Astrocyte of the spinal cord (primary cell): ENCODE data around the gene FGD3.

Experiments used
- DNase-seq: peaks from one replicate; pipeline ENCODE4 v3.0.0; 2011; ENCODE audit warnings: low read depth, low spot score
- H3K4me3 ChIP-seq: 2 replicates; pipeline ENCODE4 v1.5.1; 2011; ENCODE audit warnings: low read depth, mild to moderate bottlenecking, low read length, moderate library complexity
- in situ Hi-C: cut with HindIII; loops from 2 replicates; pipeline ENCODE4 v1.10.0; 2017; ENCODE audit warnings: low sequenced_read_pairs
- TF ChIP-seq, protein P1 (sequence below): IDR thresholded peaks from 2 replicates; pipeline ENCODE4 v1.5.1; 2012; ENCODE audit warnings: low read depth, mild to moderate bottlenecking, low read length, inconsistent platforms

Gene FGD3

DNA sequence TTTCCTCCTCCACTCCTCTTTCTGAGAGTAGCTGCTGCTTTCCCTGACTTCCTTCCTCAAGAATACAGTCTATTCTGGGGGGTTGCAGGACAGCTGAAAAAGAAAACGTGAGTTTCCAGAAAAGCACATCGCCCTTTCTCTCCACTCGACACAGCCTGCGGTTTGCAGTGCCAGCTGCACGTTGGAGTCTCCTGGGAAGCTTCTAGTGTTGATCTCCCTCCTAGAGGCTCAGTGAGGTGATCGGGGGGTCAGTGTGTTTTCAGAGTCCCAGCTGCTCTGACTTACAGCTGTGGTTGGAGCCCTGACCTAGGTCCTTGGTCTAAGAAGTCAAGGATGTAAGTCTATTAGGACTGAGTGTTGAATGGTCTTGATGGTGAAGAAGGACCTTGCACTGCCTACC lies 86.2 kb downstream of the FGD3 start:
- no peak for DNase-seq
- in situ Hi-C loops, result no loop called here
- TF ChIP-seq, protein P1, sequence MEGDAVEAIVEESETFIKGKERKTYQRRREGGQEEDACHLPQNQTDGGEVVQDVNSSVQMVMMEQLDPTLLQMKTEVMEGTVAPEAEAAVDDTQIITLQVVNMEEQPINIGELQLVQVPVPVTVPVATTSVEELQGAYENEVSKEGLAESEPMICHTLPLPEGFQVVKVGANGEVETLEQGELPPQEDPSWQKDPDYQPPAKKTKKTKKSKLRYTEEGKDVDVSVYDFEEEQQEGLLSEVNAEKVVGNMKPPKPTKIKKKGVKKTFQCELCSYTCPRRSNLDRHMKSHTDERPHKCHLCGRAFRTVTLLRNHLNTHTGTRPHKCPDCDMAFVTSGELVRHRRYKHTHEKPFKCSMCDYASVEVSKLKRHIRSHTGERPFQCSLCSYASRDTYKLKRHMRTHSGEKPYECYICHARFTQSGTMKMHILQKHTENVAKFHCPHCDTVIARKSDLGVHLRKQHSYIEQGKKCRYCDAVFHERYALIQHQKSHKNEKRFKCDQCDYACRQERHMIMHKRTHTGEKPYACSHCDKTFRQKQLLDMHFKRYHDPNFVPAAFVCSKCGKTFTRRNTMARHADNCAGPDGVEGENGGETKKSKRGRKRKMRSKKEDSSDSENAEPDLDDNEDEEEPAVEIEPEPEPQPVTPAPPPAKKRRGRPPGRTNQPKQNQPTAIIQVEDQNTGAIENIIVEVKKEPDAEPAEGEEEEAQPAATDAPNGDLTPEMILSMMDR, result no peak
- no peak overlapping the region for H3K4me3 ChIP-seq

- TF ChIP-seq, protein P1, result no peak
- no peak overlapping the region for H3K4me3 ChIP-seq
- DNase-seq, result no peak
- in situ Hi-C loops, result no loop called here
These were observed 87.9 kb downstream of the FGD3 start for GRCh38 chr9:93035106-93035660.

GRCh38 chr9:93035821-93036351 lies 88.6 kb downstream of the FGD3 start:
- in situ Hi-C loops, result no loop called here
- H3K4me3 ChIP-seq, result no peak overlapping the region
- TF ChIP-seq, protein P1, result no peak
- no peak for DNase-seq

GRCh38 chr9:93036887-93037475 lies 89.7 kb downstream of the FGD3 start:
- H3K4me3 ChIP-seq, result no peak overlapping the region
- in situ Hi-C loops, result no loop called here
- DNase-seq, result no peak
- TF ChIP-seq, protein P1, result no peak

DNA sequence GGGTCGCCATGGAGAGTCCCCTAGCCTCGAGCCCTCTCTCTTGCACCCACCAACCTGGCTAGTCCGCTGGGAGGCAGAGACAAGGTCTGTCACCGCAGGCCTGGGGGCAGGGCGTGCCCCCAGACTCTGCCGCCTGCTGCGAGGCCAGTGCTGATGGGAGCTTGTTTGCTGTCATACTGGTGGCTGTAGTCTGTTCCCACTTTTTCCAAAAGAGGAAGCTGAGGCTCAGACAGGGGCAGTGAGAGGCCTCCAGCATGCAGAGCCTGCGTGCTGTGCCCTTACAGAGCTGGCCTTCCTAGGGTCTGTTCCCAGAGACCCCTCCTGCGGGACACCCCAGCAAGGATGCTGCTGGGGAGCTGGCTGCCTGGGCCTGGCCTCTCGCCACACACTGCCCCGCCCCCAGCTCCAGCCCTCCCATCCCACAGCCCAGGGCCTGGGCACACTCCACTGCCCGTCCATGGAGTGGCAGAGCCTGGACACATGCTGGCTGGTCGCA lies 90.2 kb downstream of the FGD3 start:
- in situ Hi-C loops, result no loop called here
- no peak for DNase-seq
- H3K4me3 ChIP-seq, result no peak overlapping the region
- TF ChIP-seq, protein P1, result no peak

DNA sequence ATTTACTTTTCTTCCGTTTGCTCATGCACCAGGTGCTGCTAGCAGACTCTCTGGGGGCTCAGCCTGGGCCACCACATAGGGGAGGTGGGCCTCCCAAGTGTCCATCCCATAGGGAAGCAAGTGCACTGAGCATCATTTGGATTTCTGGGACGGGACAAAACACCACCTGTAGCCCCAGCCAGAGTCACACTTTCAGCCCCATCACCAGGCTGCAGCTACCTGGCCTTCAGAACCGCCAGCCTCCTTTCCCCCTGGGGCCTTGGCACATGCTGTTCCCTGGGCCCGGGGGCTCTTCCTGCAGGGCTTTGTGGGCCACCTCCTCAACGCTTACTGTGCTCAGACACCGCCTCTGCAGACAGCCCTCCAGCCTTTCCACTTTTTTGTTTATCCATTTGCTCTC lies 91.6 kb downstream of the FGD3 start:
- in situ Hi-C loops, result no loop called here
- no peak for DNase-seq
- H3K4me3 ChIP-seq, result no peak overlapping the region
- TF ChIP-seq, protein P1, result no peak
